Vagina (tissue), 2 donors: ENCODE results near the gene CBX5.
A peak's percentile ranks its signal among the peaks of the same experiment; 100 is the strongest.

Experiments
- CTCF ChIP-seq, 3 experiments: fragments of 450-650 bp in 2 of 3; fragments of 200-600 bp in 1 of 3; sonication (generic) in 1 of 3; IDR thresholded peaks; one replicate each; pipeline ENCODE4 v1.5.1; 2017 to 2019; ENCODE audit warnings: antibody characterized with exemption in 3 of 3, mild to moderate bottlenecking in 2 of 3, moderate library complexity in 2 of 3
- POLR2A ChIP-seq, 2 donors: fragments of 450-650 bp; IDR thresholded peaks; one replicate each; pipeline ENCODE4 v1.6.1; 2017; ENCODE audit warnings: antibody characterized with exemption in 2 of 2, mild to moderate bottlenecking in 2 of 2, moderate library complexity in 2 of 2
- POLR2AphosphoS5 ChIP-seq, 2 donors: sonication (generic); formaldehyde crosslinking; IDR thresholded peaks; one replicate each; pipeline ENCODE4 v1.9.0; 2017; ENCODE audit warnings: antibody characterized with exemption in 2 of 2, mild to moderate bottlenecking in 2 of 2, low read depth in 1 of 2; ENCODE audit not compliant: insufficient read depth in 1 of 2

GRCh38 chr12:54251667-54252284 lies 28.1 kb downstream of the CBX5 start:
- peak; percentile 28 to 50 (median 48) for TF ChIP-seq CTCF (IDR thresholded peaks at IDR 0.05)
- no peak for TF ChIP-seq POLR2AphosphoS5 (IDR thresholded peaks at IDR 0.05; ENCODE audit: insufficient read depth in 1 of 2, low read depth in 1 of 2)
- no peak for TF ChIP-seq POLR2A (IDR thresholded peaks at IDR 0.05)
